Neural cell (in vitro differentiated cells): ENCODE results near the gene MIGA1. TPM values are rescaled to one million over a fixed set of nuclear protein-coding genes. Genes with fewer than 3 reads are reported as not detected.

Experiments used
- H2AFZ ChIP-seq: fragments of 200-600, 300-800 bp; sonication (generic), shearing (Covaris generic); 2 replicates; pipeline ENCODE4 v1.6.0; 2014; ENCODE audit warnings: low read depth, mild to moderate bottlenecking, antibody characterized with exemption, low read length, moderate library complexity
- H3F3A ChIP-seq: fragments of 200-600 bp; shearing (Covaris generic); 2 replicates; pipeline ENCODE4 v1.6.1; 2016; ENCODE audit warnings: mild to moderate bottlenecking, moderate library complexity, mixed read lengths, antibody characterized with exemption, low read length; ENCODE audit not compliant: insufficient read depth, poor library complexity, severe bottlenecking
- H3K27ac ChIP-seq: fragments of 200-600, 300-800 bp; sonication (generic), shearing (Covaris generic); 2 replicates; pipeline ENCODE4 v1.5.1; 2014; ENCODE audit warnings: mild to moderate bottlenecking, low read length, moderate library complexity
- H3K27me3 ChIP-seq: fragments of 300-800, 200-600 bp; sonication (generic), shearing (Covaris generic); 2 replicates; pipeline ENCODE4 v1.6.0; 2014; ENCODE audit warnings: mild to moderate bottlenecking, low read depth, low read length, moderate library complexity; ENCODE audit not compliant: insufficient read depth
- H3K36me3 ChIP-seq: fragments of 300-800, 200-600 bp; sonication (generic), shearing (Covaris generic); 2 replicates; pipeline ENCODE4 v1.5.1; 2014; ENCODE audit warnings: mild to moderate bottlenecking, antibody characterized with exemption, low read length, moderate library complexity; ENCODE audit not compliant: insufficient read depth
- H3K4me2 ChIP-seq: fragments of 300-800, 200-600 bp; sonication (generic), shearing (Covaris generic); 2 replicates; pipeline ENCODE4 v1.6.0; 2014; ENCODE audit warnings: mild to moderate bottlenecking, low read length
- H3K4me3 ChIP-seq: fragments of 300-800, 200-600 bp; sonication (generic), shearing (Covaris generic); 2 replicates; pipeline ENCODE4 v1.5.1; 2014; ENCODE audit warnings: mild to moderate bottlenecking, low read length, moderate library complexity
- H3K79me2 ChIP-seq: fragments of 200-600 bp; shearing (Covaris generic); replicated peaks from 2 replicates; pipeline ENCODE4 v1.6.0; 2014; ENCODE audit warnings: mild to moderate bottlenecking, low read length, moderate library complexity; ENCODE audit not compliant: insufficient read depth
- H3K9ac ChIP-seq: fragments of 300-800, 200-600 bp; sonication (generic), shearing (Covaris generic); 2 replicates; pipeline ENCODE4 v1.6.1; 2016; ENCODE audit warnings: mild to moderate bottlenecking, low read length, mixed read lengths
- H3K9me2 ChIP-seq: fragments of 200-600 bp; shearing (Covaris generic); 2 replicates; pipeline ENCODE4 v1.6.1; 2016; ENCODE audit warnings: mild to moderate bottlenecking, low read length, mixed read lengths; ENCODE audit not compliant: insufficient read depth
- H3K9me3 ChIP-seq: fragments of 200-600, 300-800 bp; sonication (generic), shearing (Covaris generic); 2 replicates; pipeline ENCODE4 v1.6.1; 2016; ENCODE audit warnings: mild to moderate bottlenecking, mixed run types, low read length, moderate library complexity, mixed read lengths
- H4K20me1 ChIP-seq: fragments of 200-600 bp; shearing (Covaris generic); 2 replicates; pipeline ENCODE4 v1.6.1; 2016; ENCODE audit warnings: mild to moderate bottlenecking, mixed run types; ENCODE audit not compliant: insufficient read depth
- EP300 ChIP-seq: fragments of 450-650 bp; conservative IDR thresholded peaks from 2 replicates; pipeline ENCODE4 v1.6.1; 2014; ENCODE audit warnings: antibody characterized with exemption, mild to moderate bottlenecking, moderate library complexity; ENCODE audit not compliant: poor library complexity, severe bottlenecking
- EZH2 ChIP-seq: fragments of 200-600, 300-800 bp; shearing (Covaris generic), sonication (generic); IDR thresholded peaks from 2 replicates; pipeline ENCODE4 v1.6.1; 2014; ENCODE audit warnings: antibody characterized with exemption, low read length, borderline replicate concordance, mild to moderate bottlenecking; ENCODE audit not compliant: insufficient read depth, poor library complexity, severe bottlenecking
- MXI1 ChIP-seq: fragments of 450-650 bp; conservative IDR thresholded peaks from 2 replicates; pipeline ENCODE4 v1.6.1; 2014; ENCODE audit warnings: antibody characterized with exemption, mild to moderate bottlenecking; ENCODE audit not compliant: poor library complexity, severe bottlenecking
- POLR2AphosphoS5 ChIP-seq: IDR thresholded peaks from 2 replicates; pipeline ENCODE4 v1.6.1; 2012
- RAD21 ChIP-seq: fragments of 450-650 bp; conservative IDR thresholded peaks from 2 replicates; pipeline ENCODE4 v1.6.1; 2014; ENCODE audit warnings: antibody characterized with exemption, mild to moderate bottlenecking, moderate library complexity
- SMC3 ChIP-seq: fragments of 450-650 bp; conservative IDR thresholded peaks from 2 replicates; pipeline ENCODE4 v1.6.1; 2014; ENCODE audit warnings: antibody characterized with exemption, mild to moderate bottlenecking, moderate library complexity; ENCODE audit not compliant: poor library complexity
- TAF1 ChIP-seq: IDR thresholded peaks from 2 replicates; pipeline ENCODE4 v1.6.1; 2012; ENCODE audit warnings: low read depth
- polyA plus RNA-seq: library from polyadenylated mRNA; depleted of rRNA; stranded (reverse); fragments of >200 nt; gene quantifications from 2 replicates; pipeline ENCODE4 v1.2.3, GENCODE V29; 2014
- TF ChIP-seq, protein P1 (sequence below): fragments of 450-650 bp; IDR thresholded peaks from 2 replicates; pipeline ENCODE4 v1.5.1; 2014; ENCODE audit warnings: antibody characterized with exemption, mild to moderate bottlenecking, moderate library complexity; ENCODE audit not compliant: poor library complexity, severe bottlenecking
- TF ChIP-seq, protein P2 (sequence below): IDR thresholded peaks from 2 replicates; pipeline ENCODE4 v1.6.1; 2012; ENCODE audit warnings: borderline replicate concordance

Gene MIGA1
- polyA plus RNA-seq, 1 donor from 2014 or later = 10.8 TPM

DNA sequence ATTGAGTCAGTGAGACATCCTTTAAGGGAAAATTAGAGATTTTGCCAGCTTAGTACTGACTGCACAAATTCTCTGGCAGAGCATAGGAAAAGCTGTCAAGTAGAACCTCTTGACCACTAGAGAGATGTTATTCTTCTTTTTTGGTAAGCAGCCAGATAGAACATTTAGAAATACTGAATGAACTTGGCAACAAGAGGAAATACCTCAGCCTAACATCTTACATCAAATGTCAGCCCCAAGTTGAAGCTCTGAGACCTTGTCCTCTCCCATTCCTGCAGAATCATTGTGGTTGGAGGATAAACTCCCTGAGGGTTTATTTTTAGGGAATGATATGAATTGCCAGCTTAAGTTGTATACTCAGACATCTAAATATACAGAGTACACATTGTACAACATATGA is 53.5 kb downstream of the MIGA1 start:
- Histone ChIP-seq H3K4me2 (no peak overlapping the region), H3K4me3 (no peak overlapping the region), H3K9ac (no peak overlapping the region), H3F3A (no peaks in the 10 kb centered on the region), H3K27me3 (no peaks in the 10 kb centered on the region), H3K36me3 (no peaks in the 10 kb centered on the region), H3K27ac (no peak overlapping the region), H3K79me2 (no peaks in the 10 kb centered on the region), H2AFZ (no peak overlapping the region), H4K20me1 (no peaks in the 10 kb centered on the region), H3K9me3 (no peaks in the 10 kb centered on the region), H3K9me2 (no peaks in the 10 kb centered on the region)
- TF ChIP-seq, protein P1, sequence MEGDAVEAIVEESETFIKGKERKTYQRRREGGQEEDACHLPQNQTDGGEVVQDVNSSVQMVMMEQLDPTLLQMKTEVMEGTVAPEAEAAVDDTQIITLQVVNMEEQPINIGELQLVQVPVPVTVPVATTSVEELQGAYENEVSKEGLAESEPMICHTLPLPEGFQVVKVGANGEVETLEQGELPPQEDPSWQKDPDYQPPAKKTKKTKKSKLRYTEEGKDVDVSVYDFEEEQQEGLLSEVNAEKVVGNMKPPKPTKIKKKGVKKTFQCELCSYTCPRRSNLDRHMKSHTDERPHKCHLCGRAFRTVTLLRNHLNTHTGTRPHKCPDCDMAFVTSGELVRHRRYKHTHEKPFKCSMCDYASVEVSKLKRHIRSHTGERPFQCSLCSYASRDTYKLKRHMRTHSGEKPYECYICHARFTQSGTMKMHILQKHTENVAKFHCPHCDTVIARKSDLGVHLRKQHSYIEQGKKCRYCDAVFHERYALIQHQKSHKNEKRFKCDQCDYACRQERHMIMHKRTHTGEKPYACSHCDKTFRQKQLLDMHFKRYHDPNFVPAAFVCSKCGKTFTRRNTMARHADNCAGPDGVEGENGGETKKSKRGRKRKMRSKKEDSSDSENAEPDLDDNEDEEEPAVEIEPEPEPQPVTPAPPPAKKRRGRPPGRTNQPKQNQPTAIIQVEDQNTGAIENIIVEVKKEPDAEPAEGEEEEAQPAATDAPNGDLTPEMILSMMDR = no peak
- no peak for TF ChIP-seq RAD21
- no peak for TF ChIP-seq EP300
- TF ChIP-seq MXI1 = no peak
- TF ChIP-seq POLR2AphosphoS5 = no peak
- TF ChIP-seq, protein P2, sequence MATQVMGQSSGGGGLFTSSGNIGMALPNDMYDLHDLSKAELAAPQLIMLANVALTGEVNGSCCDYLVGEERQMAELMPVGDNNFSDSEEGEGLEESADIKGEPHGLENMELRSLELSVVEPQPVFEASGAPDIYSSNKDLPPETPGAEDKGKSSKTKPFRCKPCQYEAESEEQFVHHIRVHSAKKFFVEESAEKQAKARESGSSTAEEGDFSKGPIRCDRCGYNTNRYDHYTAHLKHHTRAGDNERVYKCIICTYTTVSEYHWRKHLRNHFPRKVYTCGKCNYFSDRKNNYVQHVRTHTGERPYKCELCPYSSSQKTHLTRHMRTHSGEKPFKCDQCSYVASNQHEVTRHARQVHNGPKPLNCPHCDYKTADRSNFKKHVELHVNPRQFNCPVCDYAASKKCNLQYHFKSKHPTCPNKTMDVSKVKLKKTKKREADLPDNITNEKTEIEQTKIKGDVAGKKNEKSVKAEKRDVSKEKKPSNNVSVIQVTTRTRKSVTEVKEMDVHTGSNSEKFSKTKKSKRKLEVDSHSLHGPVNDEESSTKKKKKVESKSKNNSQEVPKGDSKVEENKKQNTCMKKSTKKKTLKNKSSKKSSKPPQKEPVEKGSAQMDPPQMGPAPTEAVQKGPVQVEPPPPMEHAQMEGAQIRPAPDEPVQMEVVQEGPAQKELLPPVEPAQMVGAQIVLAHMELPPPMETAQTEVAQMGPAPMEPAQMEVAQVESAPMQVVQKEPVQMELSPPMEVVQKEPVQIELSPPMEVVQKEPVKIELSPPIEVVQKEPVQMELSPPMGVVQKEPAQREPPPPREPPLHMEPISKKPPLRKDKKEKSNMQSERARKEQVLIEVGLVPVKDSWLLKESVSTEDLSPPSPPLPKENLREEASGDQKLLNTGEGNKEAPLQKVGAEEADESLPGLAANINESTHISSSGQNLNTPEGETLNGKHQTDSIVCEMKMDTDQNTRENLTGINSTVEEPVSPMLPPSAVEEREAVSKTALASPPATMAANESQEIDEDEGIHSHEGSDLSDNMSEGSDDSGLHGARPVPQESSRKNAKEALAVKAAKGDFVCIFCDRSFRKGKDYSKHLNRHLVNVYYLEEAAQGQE = no peak
- TF ChIP-seq SMC3 = no peak

DNA sequence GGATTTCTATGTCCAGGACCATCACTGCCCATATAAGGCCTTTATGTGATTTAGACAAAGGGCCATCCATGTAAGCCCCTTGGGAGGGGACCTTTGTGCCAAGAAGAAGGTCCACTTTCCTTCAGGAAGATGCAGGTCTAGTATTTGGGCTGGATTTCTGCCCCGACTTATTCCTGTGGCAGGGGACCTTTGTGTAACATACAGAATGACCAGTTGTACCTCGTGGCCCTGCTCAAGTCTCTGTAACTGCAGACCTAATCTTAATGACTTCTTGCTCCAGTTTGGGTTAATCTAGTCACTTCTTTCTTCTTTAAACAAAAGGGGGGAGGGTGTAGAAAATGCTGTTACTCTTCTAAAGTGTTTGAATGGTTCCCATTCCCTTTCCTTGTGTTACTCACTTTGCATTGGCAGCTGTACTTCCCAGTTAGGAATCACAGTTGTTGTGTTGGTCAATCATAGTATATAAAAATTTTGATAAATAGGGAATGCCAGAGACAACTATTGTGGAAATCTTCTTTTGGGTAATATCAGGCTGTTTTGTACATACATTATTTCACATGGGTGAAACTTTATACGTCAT is 54.2 kb downstream of the MIGA1 start:
- H4K20me1 ChIP-seq = no peaks in the 10 kb centered on the region
- no peaks in the 10 kb centered on the region for H3K36me3 ChIP-seq
- H3K9me2 ChIP-seq = no peaks in the 10 kb centered on the region
- no peak overlapping the region for H2AFZ ChIP-seq
- H3K27ac ChIP-seq = no peak overlapping the region
- TF ChIP-seq EZH2 = no peak
- TF ChIP-seq EP300 = no peak
- TF ChIP-seq, protein P2 = no peak
- TF ChIP-seq TAF1 = no peak
- TF ChIP-seq RAD21 = no peak
- no peak for TF ChIP-seq MXI1
- no peak for TF ChIP-seq SMC3
- no peak for TF ChIP-seq POLR2AphosphoS5
- TF ChIP-seq, protein P1 = no peak
- no peaks in the 10 kb centered on the region for H3F3A ChIP-seq
- no peak overlapping the region for H3K9ac ChIP-seq
- H3K9me3 ChIP-seq = no peaks in the 10 kb centered on the region
- H3K4me3 ChIP-seq = no peak overlapping the region
- H3K4me2 ChIP-seq = no peak overlapping the region
- H3K79me2 ChIP-seq = no peaks in the 10 kb centered on the region
- no peaks in the 10 kb centered on the region for H3K27me3 ChIP-seq
